ENCODE measurements around the gene PLXNA4.

Gene PLXNA4

GRCh38 chr7:132353936-132354335 is 222.3 kb downstream of the PLXNA4 start:
- no peak overlapping the region for H3K4me3 ChIP-seq (ENCODE audit: low read depth, low read length)
- TF ChIP-seq CTCF (conservative IDR thresholded peaks at IDR 0.05; ENCODE audit: low read depth, low read length), result no peak
- DNase-seq (ENCODE audit: low read depth), result no peak

- no peak for DNase-seq (ENCODE audit: low read depth)
- TF ChIP-seq CTCF (conservative IDR thresholded peaks at IDR 0.05; ENCODE audit: low read depth, low read length), result no peak
- H3K4me3 ChIP-seq (ENCODE audit: low read depth, low read length), result no peak overlapping the region
These were observed 223.5 kb downstream of the PLXNA4 start for GRCh38 chr7:132352800-132353199.

- no peak for TF ChIP-seq CTCF (conservative IDR thresholded peaks at IDR 0.05; ENCODE audit: low read depth, low read length)
- no peak overlapping the region for H3K4me3 ChIP-seq (ENCODE audit: low read depth, low read length)
These were observed 224.2 kb downstream of the PLXNA4 start for GRCh38 chr7:132351954-132352499.

GRCh38 chr7:132350741-132351140 is 225.5 kb downstream of the PLXNA4 start:
- no peak overlapping the region for H3K4me3 ChIP-seq (ENCODE audit: low read depth, low read length)
- no peak for TF ChIP-seq CTCF (conservative IDR thresholded peaks at IDR 0.05; ENCODE audit: low read depth, low read length)
- no peak for DNase-seq (ENCODE audit: low read depth)

More at GRCh38 chr7:132351954-132352499, 224.2 kb downstream of the PLXNA4 start:
- DNase-seq (ENCODE audit: low read depth), result no peak

GRCh38 chr7:132349075-132349474 is 227.2 kb downstream of the PLXNA4 start:
- no peak overlapping the region for H3K4me3 ChIP-seq (ENCODE audit: low read depth, low read length)
- no peak for TF ChIP-seq CTCF (conservative IDR thresholded peaks at IDR 0.05; ENCODE audit: low read depth, low read length)
- DNase-seq (ENCODE audit: low read depth), result no peak

- H3K4me3 ChIP-seq (ENCODE audit: low read depth, low read length), result no peak overlapping the region
- TF ChIP-seq CTCF (conservative IDR thresholded peaks at IDR 0.05; ENCODE audit: low read depth, low read length), result no peak
- no peak for DNase-seq (ENCODE audit: low read depth)
These were observed 227.9 kb downstream of the PLXNA4 start for GRCh38 chr7:132348341-132348740.

GRCh38 chr7:132347858-132348257 is 228.4 kb downstream of the PLXNA4 start:
- TF ChIP-seq CTCF (conservative IDR thresholded peaks at IDR 0.05; ENCODE audit: low read depth, low read length), result no peak

More at GRCh38 chr7:132347858-132348257, 228.4 kb downstream of the PLXNA4 start:
- DNase-seq (ENCODE audit: low read depth), result no peak
- no peak overlapping the region for H3K4me3 ChIP-seq (ENCODE audit: low read depth, low read length)

All from choroid plexus epithelial cell (primary cell).